Neural cell (in vitro differentiated cells): ENCODE measurements around the gene GAS7. TPM values are rescaled to one million over a fixed set of nuclear protein-coding genes. Genes with fewer than 3 reads are reported as not detected.

ENCODE experiments used
- H2AFZ ChIP-seq: fragments of 200-600, 300-800 bp; sonication (generic), shearing (Covaris generic); 2 replicates; pipeline ENCODE4 v1.6.0; 2014; ENCODE audit warnings: low read depth, mild to moderate bottlenecking, antibody characterized with exemption, low read length, moderate library complexity
- H3F3A ChIP-seq: fragments of 200-600 bp; shearing (Covaris generic); 2 replicates; pipeline ENCODE4 v1.6.1; 2016; ENCODE audit warnings: mild to moderate bottlenecking, moderate library complexity, mixed read lengths, antibody characterized with exemption, low read length; ENCODE audit not compliant: insufficient read depth, poor library complexity, severe bottlenecking
- H3K27ac ChIP-seq: fragments of 200-600, 300-800 bp; sonication (generic), shearing (Covaris generic); 2 replicates; pipeline ENCODE4 v1.5.1; 2014; ENCODE audit warnings: mild to moderate bottlenecking, low read length, moderate library complexity
- H3K27me3 ChIP-seq: fragments of 300-800, 200-600 bp; sonication (generic), shearing (Covaris generic); 2 replicates; pipeline ENCODE4 v1.6.0; 2014; ENCODE audit warnings: mild to moderate bottlenecking, low read depth, low read length, moderate library complexity; ENCODE audit not compliant: insufficient read depth
- H3K36me3 ChIP-seq: fragments of 300-800, 200-600 bp; sonication (generic), shearing (Covaris generic); 2 replicates; pipeline ENCODE4 v1.5.1; 2014; ENCODE audit warnings: mild to moderate bottlenecking, antibody characterized with exemption, low read length, moderate library complexity; ENCODE audit not compliant: insufficient read depth
- H3K4me2 ChIP-seq: fragments of 300-800, 200-600 bp; sonication (generic), shearing (Covaris generic); 2 replicates; pipeline ENCODE4 v1.6.0; 2014; ENCODE audit warnings: mild to moderate bottlenecking, low read length
- H3K4me3 ChIP-seq: fragments of 300-800, 200-600 bp; sonication (generic), shearing (Covaris generic); 2 replicates; pipeline ENCODE4 v1.5.1; 2014; ENCODE audit warnings: mild to moderate bottlenecking, low read length, moderate library complexity
- H3K79me2 ChIP-seq: fragments of 200-600 bp; shearing (Covaris generic); replicated peaks from 2 replicates; pipeline ENCODE4 v1.6.0; 2014; ENCODE audit warnings: mild to moderate bottlenecking, low read length, moderate library complexity; ENCODE audit not compliant: insufficient read depth
- H3K9ac ChIP-seq: fragments of 300-800, 200-600 bp; sonication (generic), shearing (Covaris generic); 2 replicates; pipeline ENCODE4 v1.6.1; 2016; ENCODE audit warnings: mild to moderate bottlenecking, low read length, mixed read lengths
- H3K9me2 ChIP-seq: fragments of 200-600 bp; shearing (Covaris generic); 2 replicates; pipeline ENCODE4 v1.6.1; 2016; ENCODE audit warnings: mild to moderate bottlenecking, low read length, mixed read lengths; ENCODE audit not compliant: insufficient read depth
- H3K9me3 ChIP-seq: fragments of 200-600, 300-800 bp; sonication (generic), shearing (Covaris generic); 2 replicates; pipeline ENCODE4 v1.6.1; 2016; ENCODE audit warnings: mild to moderate bottlenecking, mixed run types, low read length, moderate library complexity, mixed read lengths
- H4K20me1 ChIP-seq: fragments of 200-600 bp; shearing (Covaris generic); 2 replicates; pipeline ENCODE4 v1.6.1; 2016; ENCODE audit warnings: mild to moderate bottlenecking, mixed run types; ENCODE audit not compliant: insufficient read depth
- CTCF ChIP-seq: fragments of 450-650 bp; IDR thresholded peaks from 2 replicates; pipeline ENCODE4 v1.5.1; 2014; ENCODE audit warnings: antibody characterized with exemption, mild to moderate bottlenecking, moderate library complexity; ENCODE audit not compliant: poor library complexity, severe bottlenecking
- EP300 ChIP-seq: fragments of 450-650 bp; conservative IDR thresholded peaks from 2 replicates; pipeline ENCODE4 v1.6.1; 2014; ENCODE audit warnings: antibody characterized with exemption, mild to moderate bottlenecking, moderate library complexity; ENCODE audit not compliant: poor library complexity, severe bottlenecking
- EZH2 ChIP-seq: fragments of 200-600, 300-800 bp; shearing (Covaris generic), sonication (generic); IDR thresholded peaks from 2 replicates; pipeline ENCODE4 v1.6.1; 2014; ENCODE audit warnings: antibody characterized with exemption, low read length, borderline replicate concordance, mild to moderate bottlenecking; ENCODE audit not compliant: insufficient read depth, poor library complexity, severe bottlenecking
- MXI1 ChIP-seq: fragments of 450-650 bp; conservative IDR thresholded peaks from 2 replicates; pipeline ENCODE4 v1.6.1; 2014; ENCODE audit warnings: antibody characterized with exemption, mild to moderate bottlenecking; ENCODE audit not compliant: poor library complexity, severe bottlenecking
- POLR2AphosphoS5 ChIP-seq: IDR thresholded peaks from 2 replicates; pipeline ENCODE4 v1.6.1; 2012
- RAD21 ChIP-seq: fragments of 450-650 bp; conservative IDR thresholded peaks from 2 replicates; pipeline ENCODE4 v1.6.1; 2014; ENCODE audit warnings: antibody characterized with exemption, mild to moderate bottlenecking, moderate library complexity
- REST ChIP-seq: IDR thresholded peaks from 2 replicates; pipeline ENCODE4 v1.6.1; 2012; ENCODE audit warnings: borderline replicate concordance
- SMC3 ChIP-seq: fragments of 450-650 bp; conservative IDR thresholded peaks from 2 replicates; pipeline ENCODE4 v1.6.1; 2014; ENCODE audit warnings: antibody characterized with exemption, mild to moderate bottlenecking, moderate library complexity; ENCODE audit not compliant: poor library complexity
- TAF1 ChIP-seq: IDR thresholded peaks from 2 replicates; pipeline ENCODE4 v1.6.1; 2012; ENCODE audit warnings: low read depth
- polyA plus RNA-seq: library from polyadenylated mRNA; depleted of rRNA; stranded (reverse); fragments of >200 nt; gene quantifications from 2 replicates; pipeline ENCODE4 v1.2.3, GENCODE V29; 2014

Gene GAS7
- polyA plus RNA-seq, 1 donor from 2014 or later = 23.6 TPM

- no peak for TF ChIP-seq EP300
- TF ChIP-seq RAD21 = no peak
- no peak for TF ChIP-seq TAF1
- no peak for TF ChIP-seq MXI1
- TF ChIP-seq POLR2AphosphoS5 = no peak
- Histone ChIP-seq H3K9ac (no peak overlapping the region), H3K4me3 (no peak overlapping the region), H2AFZ (no peak overlapping the region), H3K36me3 (no peaks in the 10 kb centered on the region), H3K9me2 (no peaks in the 10 kb centered on the region), H3K9me3 (no peaks in the 10 kb centered on the region), H3K4me2 (no peak overlapping the region), H3K27me3 (no peaks in the 10 kb centered on the region), H3K79me2 (no peaks in the 10 kb centered on the region), H4K20me1 (no peaks in the 10 kb centered on the region), H3K27ac (no peak overlapping the region), H3F3A (no peaks in the 10 kb centered on the region)
Measured at GRCh38 chr17:9878786-9879525, 319.4 kb downstream of the GAS7 start.

GRCh38 chr17:9878356-9878755 is 320.1 kb downstream of the GAS7 start:
- Histone ChIP-seq H3K79me2 (no peaks in the 10 kb centered on the region), H3K9me2 (no peaks in the 10 kb centered on the region), H3K27me3 (no peaks in the 10 kb centered on the region), H3K9me3 (no peaks in the 10 kb centered on the region), H3K9ac (no peak overlapping the region), H3K36me3 (no peaks in the 10 kb centered on the region), H3K4me3 (no peak overlapping the region), H3K27ac (no peak overlapping the region), H3K4me2 (no peak overlapping the region), H2AFZ (no peak overlapping the region), H4K20me1 (no peaks in the 10 kb centered on the region), H3F3A (no peaks in the 10 kb centered on the region)
- TF ChIP-seq EZH2 (no peak), RAD21 (no peak), MXI1 (no peak), TAF1 (no peak), CTCF (no peak), EP300 (no peak), SMC3 (no peak)

- Histone ChIP-seq H2AFZ (no peak overlapping the region), H3K9me2 (no peaks in the 10 kb centered on the region)
Measured at GRCh38 chr17:9875441-9875840, 323.0 kb downstream of the GAS7 start.

More at GRCh38 chr17:9875441-9875840, 323.0 kb downstream of the GAS7 start:
- Histone ChIP-seq H3K79me2 (no peaks in the 10 kb centered on the region), H3F3A (no peaks in the 10 kb centered on the region), H3K9ac (no peak overlapping the region), H3K4me2 (no peak overlapping the region), H3K9me3 (no peaks in the 10 kb centered on the region), H4K20me1 (no peaks in the 10 kb centered on the region), H3K27ac (no peak overlapping the region), H3K27me3 (no peaks in the 10 kb centered on the region), H3K4me3 (no peak overlapping the region), H3K36me3 (no peaks in the 10 kb centered on the region)
- TF ChIP-seq MXI1 (no peak), TAF1 (no peak), EZH2 (no peak), SMC3 (no peak), POLR2AphosphoS5 (no peak), REST (no peak), EP300 (no peak), CTCF (no peak), RAD21 (no peak)
